ENCODE results near the gene FGF11.

GRCh38 chr17:7478276-7479212 is 39.2 kb downstream of the FGF11 start:
- TF ChIP-seq CTCF (IDR thresholded peaks at IDR 0.05; ENCODE audit: insufficient read depth, low read length) (no peak), POLR2AphosphoS5 (IDR thresholded peaks at IDR 0.05; ENCODE audit: low read depth) (no peak), GABPA (IDR thresholded peaks at IDR 0.05; ENCODE audit: low read depth) (no peak), REST (IDR thresholded peaks at IDR 0.05; ENCODE audit: insufficient replicate concordance, low read depth) (no peak), SPI1 (IDR thresholded peaks at IDR 0.05; ENCODE audit: borderline replicate concordance, low read depth) (no peak)

Data from HL-60 (cell line).